Endothelial cell of umbilical vein (primary cell): ENCODE results near the gene CDC20B. TPM values are rescaled to one million over a fixed set of nuclear protein-coding genes. Genes with fewer than 3 reads are reported as not detected.

Experiments
- BruUV-seq: library from RNA; stranded (reverse); fragments of 400-500 nt; replicated peaks from 2 replicates; lab custom pipeline; 2021; lab: Mats Ljungman, UMichigan
- CTCF ChIA-PET: fragments of 300-600, 350-600 bp; sonication (Branson Sonifier 250); formaldehyde crosslinking; loops from one replicate; lab custom pipeline; 2021; ENCODE audit warnings: antibody characterized with exemption, inconsistent platforms; lab: Charles Lee
- POLR2A ChIA-PET: fragments of 300-600, 350-600 bp; sonication (Branson Sonifier 250); formaldehyde crosslinking; loops from one replicate; lab custom pipeline; 2021; ENCODE audit warnings: antibody characterized with exemption, inconsistent platforms; lab: Charles Lee
- DNase-seq: peaks from one replicate; pipeline ENCODE4 v3.0.0-alpha.2; 2011; ENCODE audit warnings: low read depth, low spot score
- FAIRE-seq: peaks from 2 replicates; lab custom pipeline; 2011; peaks lifted over from hg19 to GRCh38; lab: Jason Lieb, UNC
- H2AFZ ChIP-seq: 2 replicates; pipeline ENCODE4 v1.6.0; 2012; ENCODE audit warnings: low read depth, low read length, control low read depth, inconsistent platforms
- H3K27ac ChIP-seq: 2 replicates; pipeline ENCODE4 v1.5.1; 2011; ENCODE audit warnings: low read depth, mild to moderate bottlenecking, control low read depth, low read length, moderate library complexity; ENCODE audit not compliant: insufficient read depth
- H3K27me3 ChIP-seq, 2 experiments: 2 replicates each; pipeline versions ENCODE4 v1.6.0 to v1.6.1; 2011; ENCODE audit warnings: low read length in 2 of 2, mixed read lengths in 1 of 2; ENCODE audit not compliant: control insufficient read depth in 2 of 2, insufficient read depth in 2 of 2
- H3K36me3 ChIP-seq, 2 experiments: 2 replicates in 1 of 2; 3 replicates in 1 of 2; pipeline ENCODE4 v1.5.1; 2011; ENCODE audit warnings: low read length in 2 of 2, mild to moderate bottlenecking in 1 of 2, moderate library complexity in 1 of 2; ENCODE audit not compliant: control insufficient read depth in 2 of 2, insufficient read depth in 2 of 2; ENCODE audit errors: extremely low read depth in 1 of 2
- H3K4me1 ChIP-seq: 3 replicates; pipeline ENCODE4 v1.5.1; 2011; ENCODE audit warnings: mild to moderate bottlenecking, low read length; ENCODE audit not compliant: control insufficient read depth, insufficient read depth; ENCODE audit errors: extremely low read depth
- H3K4me2 ChIP-seq: 2 replicates; pipeline ENCODE4 v1.6.1; 2011; ENCODE audit warnings: low read length, control low read depth, mixed read lengths; ENCODE audit not compliant: insufficient read depth
- H3K4me3 ChIP-seq, 3 experiments: fragments of 200-600 bp in 1 of 3; sonication (generic), shearing (Covaris generic) in 1 of 3; replicated peaks in 1 of 3; 2 replicates each; pipeline ENCODE4 v1.5.1; 2011 to 2016; ENCODE audit warnings: control low read depth in 3 of 3, low read length in 3 of 3, mild to moderate bottlenecking in 2 of 3, inconsistent platforms in 1 of 3, low read depth in 1 of 3, moderate library complexity in 1 of 3; ENCODE audit not compliant: insufficient read depth in 1 of 3
- H3K79me2 ChIP-seq: 2 replicates; pipeline ENCODE4 v1.6.0; 2012; ENCODE audit warnings: low read length, inconsistent platforms; ENCODE audit not compliant: control insufficient read depth, insufficient read depth
- H3K9ac ChIP-seq: replicated peaks from 2 replicates; pipeline ENCODE3; 2011; ENCODE audit warnings: low read length, control low read depth; ENCODE audit not compliant: insufficient read depth; ENCODE audit errors: extremely low read depth
- H3K9me1 ChIP-seq: replicated peaks from 3 replicates; pipeline ENCODE4 v1.6.0; 2011; ENCODE audit warnings: mild to moderate bottlenecking, low read length; ENCODE audit not compliant: control insufficient read depth, insufficient read depth; ENCODE audit errors: extremely low read depth
- H3K9me3 ChIP-seq: replicated peaks from 2 replicates; pipeline ENCODE4 v1.5.1; 2012; ENCODE audit warnings: low read length, inconsistent platforms; ENCODE audit not compliant: control insufficient read depth, insufficient read depth
- H4K20me1 ChIP-seq: replicated peaks from 2 replicates; pipeline ENCODE3; 2011; ENCODE audit warnings: mild to moderate bottlenecking, low read length; ENCODE audit not compliant: control insufficient read depth, insufficient read depth; ENCODE audit errors: extremely low read depth
- EZH2 ChIP-seq: IDR thresholded peaks from 2 replicates; pipeline ENCODE4 v1.6.1; 2012; ENCODE audit warnings: borderline replicate concordance, low read depth, mild to moderate bottlenecking, moderate library complexity, low read length, inconsistent platforms; ENCODE audit not compliant: severe bottlenecking
- FOS ChIP-seq: IDR thresholded peaks from 2 replicates; pipeline ENCODE4 v1.6.1; 2011; ENCODE audit warnings: mild to moderate bottlenecking, low read length, moderate library complexity, borderline replicate concordance; ENCODE audit not compliant: insufficient read depth
- GATA2 ChIP-seq: IDR thresholded peaks from 2 replicates; pipeline ENCODE4 v1.7.0; 2011; ENCODE audit warnings: low read depth, mild to moderate bottlenecking, moderate library complexity, mixed read lengths, low read length; ENCODE audit not compliant: insufficient read length, insufficient read depth
- JUN ChIP-seq: IDR thresholded peaks from 2 replicates; pipeline ENCODE4 v1.6.1; 2011; ENCODE audit warnings: borderline replicate concordance, low read depth; ENCODE audit not compliant: insufficient read length, insufficient read depth
- MYC ChIP-seq: IDR thresholded peaks from one replicate; pipeline ENCODE4 v1.6.1; 2011; ENCODE audit warnings: mild to moderate bottlenecking, low read depth, low read length
- POLR2A ChIP-seq: IDR thresholded peaks from 2 replicates; pipeline ENCODE4 v1.6.1; 2012; ENCODE audit warnings: low read depth, mild to moderate bottlenecking, control low read depth, low read length
- POLR2AphosphoS5 ChIP-seq: IDR thresholded peaks from 2 replicates; pipeline ENCODE4 v1.6.1; 2012; ENCODE audit warnings: low read depth, mild to moderate bottlenecking, control low read depth, low read length, moderate library complexity; ENCODE audit not compliant: insufficient read depth
- dilution Hi-C: fragments of 300-500 bp; cut with MboI; formaldehyde crosslinking; loops from one replicate; pipeline ENCODE4 v1.15.0; 2019; ENCODE audit warnings: low sequenced_read_pairs; ENCODE audit not compliant: extremely low pct_ligation_motif_present
- intact Hi-C: fragments of 100-400 bp; cut with micrococcal nuclease; formaldehyde crosslinking; loops from one replicate; pipeline ENCODE4 v1.10.0; 2022
- polyA plus RNA-seq, 4 experiments: library from polyadenylated mRNA; depleted of rRNA in 3 of 4; stranded (reverse) in 3 of 4; unstranded in 1 of 4; fragments of >200 nt; gene quantifications; 2 replicates each; pipeline versions ENCODE4 v1.2.1 to v1.2.3, GENCODE V29; 2011 to 2012; ENCODE audit warnings: missing spikeins in 1 of 4
- total RNA-seq: library from RNA; stranded (reverse); gene quantifications from 2 replicates; pipeline ENCODE4 v1.2.3, GENCODE V29; 2021
- TF ChIP-seq, protein P1 (sequence below), 2 donors: IDR thresholded peaks; 1 replicate in 1 of 2; 2 replicates in 1 of 2; pipeline ENCODE4 v1.5.1; 2011; ENCODE audit warnings: low read length in 2 of 2, mild to moderate bottlenecking in 2 of 2, moderate library complexity in 2 of 2, control low read depth in 1 of 2, inconsistent platforms in 1 of 2, low read depth in 1 of 2; ENCODE audit not compliant: insufficient read depth in 1 of 2; ENCODE audit errors: extremely low read depth in 1 of 2
- TF ChIP-seq, protein P2 (sequence below): IDR thresholded peaks from 2 replicates; pipeline ENCODE4 v1.6.1; 2011; ENCODE audit not compliant: insufficient read depth, insufficient read length

Gene CDC20B
- total and polyA plus RNA-seq, 2 donors (not counting 3 experiments of a cell fraction or from before 2014, with no cell fraction given), result 0.22 TPM

DNA sequence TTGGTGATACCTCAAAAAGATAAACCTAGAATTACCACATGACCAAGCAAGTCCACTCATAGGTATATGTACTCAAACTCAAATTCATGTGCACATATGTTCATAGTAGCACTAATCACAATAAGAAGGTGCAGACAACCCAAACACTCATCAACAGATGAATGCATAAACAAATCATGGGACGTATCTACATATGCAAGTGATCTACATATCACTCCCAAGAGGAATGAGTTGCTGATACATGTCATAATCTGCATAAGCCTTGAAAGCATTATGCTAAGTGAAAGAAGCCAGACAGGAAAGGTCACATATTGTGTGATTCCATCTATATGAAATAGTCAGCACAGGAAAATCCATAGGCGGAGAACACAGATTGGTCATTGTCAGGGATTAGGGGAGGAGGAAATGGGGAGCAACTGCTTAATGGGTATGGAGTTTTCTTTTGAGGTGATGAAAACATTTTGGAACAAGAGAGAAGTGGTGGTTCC is 23.6 kb downstream of the CDC20B start:
- FAIRE-seq, result no peak

More for the DNA sequence above, 23.6 kb downstream of the CDC20B start:
- Histone ChIP-seq H3K9me1 (no peaks in the 10 kb centered on the region), H3K9me3 (no peaks in the 10 kb centered on the region), H3K4me3 (no peak overlapping the region), H3K4me1 (peaks cover 27% of the 10 kb centered on the region), H3K36me3 (no peaks in the 10 kb centered on the region), H3K79me2 (no peaks in the 10 kb centered on the region), H3K27me3 (no peaks in the 10 kb centered on the region), H2AFZ (no peak overlapping the region), H4K20me1 (no peaks in the 10 kb centered on the region), H3K4me2 (no peak overlapping the region), H3K9ac (no peak overlapping the region), H3K27ac (no peak overlapping the region)
- TF ChIP-seq JUN (no peak), FOS (no peak), MYC (no peak), GATA2 (no peak), POLR2AphosphoS5 (no peak), EZH2 (no peak), POLR2A (no peak)
- TF ChIP-seq, protein P1, sequence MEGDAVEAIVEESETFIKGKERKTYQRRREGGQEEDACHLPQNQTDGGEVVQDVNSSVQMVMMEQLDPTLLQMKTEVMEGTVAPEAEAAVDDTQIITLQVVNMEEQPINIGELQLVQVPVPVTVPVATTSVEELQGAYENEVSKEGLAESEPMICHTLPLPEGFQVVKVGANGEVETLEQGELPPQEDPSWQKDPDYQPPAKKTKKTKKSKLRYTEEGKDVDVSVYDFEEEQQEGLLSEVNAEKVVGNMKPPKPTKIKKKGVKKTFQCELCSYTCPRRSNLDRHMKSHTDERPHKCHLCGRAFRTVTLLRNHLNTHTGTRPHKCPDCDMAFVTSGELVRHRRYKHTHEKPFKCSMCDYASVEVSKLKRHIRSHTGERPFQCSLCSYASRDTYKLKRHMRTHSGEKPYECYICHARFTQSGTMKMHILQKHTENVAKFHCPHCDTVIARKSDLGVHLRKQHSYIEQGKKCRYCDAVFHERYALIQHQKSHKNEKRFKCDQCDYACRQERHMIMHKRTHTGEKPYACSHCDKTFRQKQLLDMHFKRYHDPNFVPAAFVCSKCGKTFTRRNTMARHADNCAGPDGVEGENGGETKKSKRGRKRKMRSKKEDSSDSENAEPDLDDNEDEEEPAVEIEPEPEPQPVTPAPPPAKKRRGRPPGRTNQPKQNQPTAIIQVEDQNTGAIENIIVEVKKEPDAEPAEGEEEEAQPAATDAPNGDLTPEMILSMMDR (IDR thresholded peaks at IDR 0.05; ENCODE audit: extremely low read depth in 1 of 2, insufficient read depth in 1 of 2, low read depth in 1 of 2, low read length in 2 of 2), result no peak
- TF ChIP-seq, protein P2, sequence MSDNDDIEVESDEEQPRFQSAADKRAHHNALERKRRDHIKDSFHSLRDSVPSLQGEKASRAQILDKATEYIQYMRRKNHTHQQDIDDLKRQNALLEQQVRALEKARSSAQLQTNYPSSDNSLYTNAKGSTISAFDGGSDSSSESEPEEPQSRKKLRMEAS, result no peak
- POLR2A ChIA-PET, result no interaction called here
- CTCF ChIA-PET, result interaction anchor here (2.8 to 4.9 kb wide), 3 partner anchors 11 to 243 kb away, joined by 19 to 37 read pairs (median 21); partner anchors contain the start of gene GPX8
- intact Hi-C loops, result no loop called here
- dilution Hi-C loops, result loop anchor here (25.0 kb wide), 1 partner anchor 162 kb away; the partner anchor contains the start of gene ESM1
- no TSS peak for BruUV-seq
- DNase-seq, result no peak
